ENCODE results near the gene ATP6V0D1.

Gene ATP6V0D1

DNA sequence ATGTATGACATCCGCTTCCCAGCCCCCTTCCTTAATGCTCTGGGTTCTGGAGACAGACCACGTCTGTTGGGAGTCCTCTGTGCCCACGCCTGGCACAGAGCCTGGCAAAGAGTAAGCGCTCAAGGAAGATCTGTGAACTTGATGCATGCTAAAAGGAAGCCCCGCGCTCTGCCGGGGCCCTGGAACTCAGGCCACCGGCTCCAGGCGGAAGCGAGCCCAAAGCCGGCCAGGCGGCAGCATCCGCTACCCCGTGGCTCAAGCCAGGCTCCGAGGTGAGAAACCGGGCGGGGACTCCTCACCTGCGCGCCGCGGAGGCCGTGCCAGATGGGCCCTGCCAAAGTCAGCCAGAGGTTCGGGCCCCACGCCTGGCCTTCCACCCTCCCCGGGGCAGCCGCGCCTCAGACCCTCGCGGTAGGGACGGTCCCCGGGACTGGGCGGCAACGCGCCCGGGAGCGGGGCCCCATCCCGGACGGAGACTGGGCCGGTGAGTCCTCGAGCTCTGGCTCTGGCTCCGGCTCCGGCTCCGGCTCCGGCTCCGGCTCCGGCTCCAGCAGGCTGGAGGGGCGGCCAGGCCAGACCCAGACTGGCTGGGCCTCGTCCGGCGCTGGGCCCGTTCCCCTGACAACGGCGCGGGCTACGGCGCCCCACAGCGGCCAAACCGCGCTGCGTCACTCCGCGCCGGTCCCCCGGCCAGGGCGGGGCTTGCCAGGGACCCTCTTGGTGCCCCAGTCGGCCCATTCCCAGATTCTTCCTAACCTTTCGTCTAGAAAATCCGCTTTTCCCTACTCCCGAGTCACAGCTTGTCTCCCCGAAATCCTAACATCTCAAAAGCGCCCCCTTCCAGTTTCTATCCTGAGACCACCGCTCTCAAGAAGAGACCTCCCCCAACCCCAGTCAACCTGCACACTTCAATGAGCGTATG is 64.8 kb downstream of the ATP6V0D1 start, which contains the start of gene ZDHHC1:
Gene ZDHHC1, minus strand, starts transcription at position 606 of the 922 bp plus-strand sequence. CDS start 8,702 bp downstream, outside the sequence.
- peak; percentile 67 to 96 (median 76) for DNase-seq
- intact Hi-C loops (cut with DNase I): loop anchor here (5.0 to 10.0 kb wide), 2 partner anchors 44 to 49 kb away; no protein-coding TSS in a partner anchor

DNA sequence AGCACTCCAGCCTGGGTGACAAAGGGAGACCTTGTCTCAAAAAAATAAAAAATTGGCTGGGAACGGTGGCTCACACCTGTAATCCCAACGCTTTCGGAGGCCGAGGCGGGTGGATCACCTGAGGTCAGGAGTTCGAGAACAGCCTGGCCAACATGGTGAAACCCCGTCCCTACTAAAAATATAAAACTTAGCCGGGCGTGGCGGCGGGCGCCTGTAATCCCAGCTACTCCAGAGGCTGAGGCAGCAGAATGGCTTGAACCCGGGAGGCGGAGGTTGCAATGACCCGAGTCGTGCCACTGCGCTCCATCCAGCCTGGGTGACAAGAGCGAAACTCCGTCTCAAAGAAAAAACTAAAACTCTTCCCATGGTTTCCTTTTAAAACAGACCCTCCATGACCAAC is 65.5 kb downstream of the ATP6V0D1 start:
- DNase-seq: peak in 2 of 10 donors; percentile 66
- intact Hi-C loops (cut with DNase I): loop anchor here (5.0 to 10.0 kb wide), 2 partner anchors 43 to 49 kb away; no protein-coding TSS in a partner anchor

DNA sequence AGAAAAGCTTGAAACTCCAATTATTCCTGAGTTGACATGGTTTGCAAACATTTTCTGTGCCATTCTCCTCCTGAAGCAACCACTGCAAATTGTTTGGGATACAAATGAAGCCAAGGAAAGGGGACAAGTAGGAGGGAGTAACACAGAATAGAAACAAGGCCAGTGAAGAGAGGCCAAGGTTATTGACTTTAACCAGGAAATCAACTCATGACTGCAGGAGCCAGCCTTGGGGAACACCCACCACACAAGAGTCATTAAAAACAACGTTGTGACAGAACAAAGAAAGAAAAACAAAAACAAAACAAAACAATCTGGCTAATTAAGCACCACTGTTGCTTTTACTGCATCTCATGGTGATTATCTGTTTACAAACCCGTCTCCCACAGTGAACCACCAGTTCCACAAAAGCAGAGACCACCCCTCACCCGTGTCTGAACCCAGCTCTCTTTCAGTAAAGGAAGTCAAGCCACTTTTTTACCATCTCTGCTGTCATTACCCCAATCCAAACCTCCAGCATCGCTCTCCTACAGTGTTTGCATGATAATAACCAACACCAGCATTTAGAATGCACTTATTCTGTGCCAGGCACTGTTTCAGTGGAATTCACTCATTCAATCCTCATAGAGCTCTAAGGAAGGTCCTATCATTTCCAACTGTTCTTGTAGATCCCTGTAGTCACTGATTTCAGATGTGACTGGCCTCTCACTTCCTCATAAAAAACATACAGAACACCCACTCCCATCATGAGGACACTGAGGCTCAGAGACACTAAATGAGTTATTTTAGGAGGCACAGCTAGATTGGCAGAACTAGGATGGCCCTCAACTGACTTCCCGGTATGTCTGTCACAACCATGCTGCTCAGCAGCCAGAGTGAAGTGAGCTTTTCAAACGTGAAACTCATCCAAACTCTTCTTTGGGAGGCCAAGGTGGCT is 66.7 kb downstream of the ATP6V0D1 start:
- intact Hi-C loops (cut with DNase I): loop anchor here (10.0 kb wide), 1 partner anchor 51 kb away; no protein-coding TSS in a partner anchor
- DNase-seq: no peak

DNA sequence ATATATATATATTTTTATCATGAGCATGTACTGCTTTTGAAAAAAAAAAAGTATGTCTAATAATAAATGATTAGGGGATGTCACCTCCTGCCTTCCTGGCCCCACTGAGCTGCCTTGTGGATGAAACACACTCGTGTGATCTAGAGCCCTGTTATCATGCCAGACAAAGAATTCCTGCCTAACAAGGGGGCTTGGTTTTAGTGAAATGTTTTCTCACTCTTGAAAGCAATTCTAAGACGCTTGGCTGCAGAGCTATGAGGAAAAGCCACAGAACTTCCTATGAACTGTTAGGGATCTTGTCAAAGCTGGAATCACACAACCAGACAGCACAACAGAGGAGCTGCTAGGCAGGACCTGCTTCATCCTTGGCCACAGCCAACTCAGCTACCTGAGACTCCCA is 68.7 kb downstream of the ATP6V0D1 start:
- no peak for DNase-seq
- intact Hi-C loops (cut with DNase I): loop anchor here (10.0 kb wide), 1 partner anchor 53 kb away; no protein-coding TSS in a partner anchor

DNA sequence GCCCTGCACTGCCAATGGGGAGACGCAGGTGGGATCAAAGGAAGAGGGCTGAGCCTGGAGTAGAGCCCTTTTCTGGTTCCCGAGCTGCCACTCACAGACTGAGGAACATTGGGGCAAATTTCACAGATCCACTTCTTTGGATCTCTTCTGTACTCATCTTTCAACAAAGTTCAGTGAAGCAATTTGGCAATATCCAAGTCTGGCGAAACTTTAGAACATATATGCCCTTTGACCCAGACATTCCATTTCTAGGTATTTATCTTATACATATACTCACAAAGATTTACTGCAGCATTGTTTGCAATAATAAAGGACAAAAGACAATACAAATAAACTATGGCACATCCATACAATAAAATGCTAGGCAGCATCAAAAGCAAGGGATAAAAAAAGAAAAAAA is 69.6 kb downstream of the ATP6V0D1 start:
- intact Hi-C loops (cut with DNase I): loop anchor here (10.0 kb wide), 1 partner anchor 53 kb away; no protein-coding TSS in a partner anchor
- DNase-seq: no peak

DNA sequence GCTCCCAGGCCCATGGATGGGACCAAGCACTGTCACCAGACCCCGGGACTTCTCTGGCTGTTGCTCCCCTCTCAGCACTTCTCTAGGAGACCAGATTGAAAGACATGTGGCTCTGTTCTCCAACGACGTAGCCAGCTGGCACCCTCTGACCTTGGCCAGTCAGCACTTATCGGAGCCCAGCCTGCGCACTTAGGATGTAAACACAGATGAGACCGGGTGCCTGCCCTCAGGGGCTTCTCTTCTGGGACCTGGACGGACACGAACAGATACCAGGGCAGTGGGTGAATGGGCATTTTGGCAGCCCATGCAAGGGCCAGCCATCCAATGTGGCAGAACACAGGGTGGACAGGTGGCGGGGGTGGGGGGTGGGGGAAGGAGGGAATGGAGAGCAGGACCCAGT is 71.3 kb downstream of the ATP6V0D1 start:
- intact Hi-C loops (cut with DNase I): loop anchor here (10.0 kb wide), 1 partner anchor 55 kb away; no protein-coding TSS in a partner anchor
- DNase-seq: no peak

DNA sequence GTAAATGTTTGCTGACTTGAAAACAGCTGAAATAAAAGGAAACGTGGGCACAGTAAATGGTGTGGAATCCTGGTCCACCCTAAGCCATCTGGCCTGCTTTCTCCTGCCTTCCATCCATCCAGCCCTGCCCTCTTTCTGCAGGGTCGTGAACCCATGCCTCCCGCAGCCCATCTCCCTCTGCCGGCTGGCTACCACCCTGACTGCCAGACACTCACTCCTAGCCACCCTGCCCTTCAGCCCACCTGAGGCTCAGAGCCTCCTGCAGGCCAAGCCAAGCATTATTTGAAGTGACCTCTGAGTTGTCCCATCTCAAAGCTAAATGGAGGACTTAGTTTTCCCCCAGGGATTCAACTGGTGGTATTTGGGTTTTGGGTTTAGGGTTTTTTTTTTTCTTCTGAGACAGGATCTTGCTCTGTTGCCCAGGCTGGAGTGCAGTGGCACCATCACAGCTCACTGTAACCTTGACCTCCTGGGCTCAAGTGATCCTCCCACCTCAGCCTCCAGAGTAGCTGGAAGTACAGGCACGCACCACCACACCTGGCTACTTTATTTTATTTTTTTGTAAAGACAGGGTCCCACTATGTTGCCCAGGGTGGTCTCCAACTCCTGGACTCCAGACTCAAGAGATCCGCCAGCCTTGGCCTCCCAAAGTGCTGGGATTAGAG is 73.0 kb downstream of the ATP6V0D1 start:
- DNase-seq: peak in 3 of 10 donors; percentile 22 to 61 (median 43)
- intact Hi-C loops (cut with DNase I): no loop called here

DNA sequence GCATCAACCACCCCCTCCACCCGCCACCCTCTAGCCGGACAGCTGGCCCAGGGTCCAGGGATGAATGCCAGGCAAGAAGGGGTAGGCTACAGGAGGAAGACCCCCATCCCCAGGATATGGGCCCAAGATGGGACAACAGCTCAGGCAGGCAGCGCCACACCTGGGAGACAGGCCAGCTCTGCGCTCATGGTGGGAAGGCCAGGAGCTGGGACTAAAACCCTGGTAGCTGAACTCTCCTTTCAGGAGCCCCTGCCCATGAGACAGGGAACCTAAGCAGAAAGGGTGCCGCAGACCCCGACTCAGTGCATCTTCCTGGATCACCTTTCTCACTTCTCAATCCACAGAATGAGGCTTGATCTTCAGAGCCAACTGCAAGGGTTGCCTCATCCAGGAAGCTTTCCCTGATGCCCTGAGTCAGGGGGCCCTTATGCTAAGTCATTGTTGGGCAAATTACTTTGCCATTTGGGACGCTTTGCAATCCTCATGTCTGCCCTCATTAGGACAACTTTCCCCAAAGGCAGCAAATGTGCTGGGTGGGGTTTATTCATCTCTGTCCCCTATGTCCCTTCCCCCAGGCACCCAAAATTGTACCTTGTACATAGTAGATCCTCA is 73.7 kb downstream of the ATP6V0D1 start:
- intact Hi-C loops (cut with DNase I): no loop called here
- DNase-seq: peak in 3 of 10 donors; percentile 63 to 77 (median 69)

DNA sequence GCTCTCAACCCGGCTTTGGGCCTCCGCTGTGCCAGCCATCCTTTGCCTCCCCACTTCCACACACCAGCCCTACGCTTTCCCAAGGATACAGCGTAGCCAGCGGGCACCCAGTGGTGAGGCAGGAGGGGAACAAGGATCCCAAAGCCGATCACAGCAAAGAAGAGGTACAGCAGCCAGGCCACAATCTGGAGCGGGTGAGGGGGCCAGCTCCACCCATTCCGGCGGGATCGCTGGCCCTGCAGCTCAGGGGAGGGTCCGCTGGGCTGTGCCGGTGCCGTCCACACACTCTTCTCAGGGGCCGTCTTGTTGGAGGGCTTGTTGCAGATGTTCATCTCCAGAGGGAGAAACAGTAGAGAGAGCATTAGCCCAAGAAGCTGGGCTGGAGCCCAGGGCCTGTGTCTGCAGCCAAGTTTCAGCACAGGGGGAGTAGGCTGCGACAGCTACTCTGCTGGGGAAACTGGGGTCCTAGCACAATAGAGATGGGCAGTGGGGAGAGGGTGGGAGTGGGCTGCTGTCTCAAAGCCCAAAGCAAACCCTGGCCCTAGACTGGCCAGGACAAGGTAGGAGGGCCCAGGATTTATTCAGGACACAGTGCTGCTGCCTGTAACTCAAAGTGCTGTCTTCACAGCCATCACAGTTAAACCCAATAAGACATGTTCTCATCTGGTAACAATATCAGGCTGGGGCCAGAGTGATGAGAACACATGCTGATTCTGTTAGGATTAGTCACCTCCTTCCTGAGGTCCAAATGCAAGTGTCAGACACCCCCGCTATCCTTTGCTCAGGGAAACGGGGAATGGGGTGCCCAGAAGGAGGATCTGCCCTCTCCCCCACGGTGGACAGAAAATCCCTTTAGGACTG is 74.6 kb downstream of the ATP6V0D1 start:
- intact Hi-C loops (cut with DNase I): no loop called here
- DNase-seq: peak in 3 of 10 donors; percentile 68 to 88 (median 81)

DNA sequence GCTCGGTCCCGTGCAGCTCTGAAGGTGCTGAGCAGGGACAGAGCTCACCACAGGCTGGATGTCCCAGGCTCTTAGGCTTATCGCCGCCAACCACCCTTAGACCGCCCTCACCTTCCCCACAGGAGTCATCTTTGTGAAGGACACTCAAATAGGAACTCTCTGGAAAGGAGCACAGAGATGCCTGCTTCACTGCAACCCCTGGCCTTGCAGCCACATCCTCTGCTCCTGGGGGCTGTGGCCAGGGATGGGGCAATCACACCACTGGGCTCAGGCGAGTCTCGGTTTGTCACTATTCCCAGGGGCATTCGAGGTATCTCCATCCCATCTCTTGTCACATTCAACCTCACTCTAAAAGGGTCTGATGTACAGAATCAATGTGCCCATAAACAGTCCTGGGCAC is 75.6 kb downstream of the ATP6V0D1 start:
- peak in 3 of 10 donors; percentile 8 to 56 (median 49) for DNase-seq
- intact Hi-C loops (cut with DNase I): no loop called here

DNA sequence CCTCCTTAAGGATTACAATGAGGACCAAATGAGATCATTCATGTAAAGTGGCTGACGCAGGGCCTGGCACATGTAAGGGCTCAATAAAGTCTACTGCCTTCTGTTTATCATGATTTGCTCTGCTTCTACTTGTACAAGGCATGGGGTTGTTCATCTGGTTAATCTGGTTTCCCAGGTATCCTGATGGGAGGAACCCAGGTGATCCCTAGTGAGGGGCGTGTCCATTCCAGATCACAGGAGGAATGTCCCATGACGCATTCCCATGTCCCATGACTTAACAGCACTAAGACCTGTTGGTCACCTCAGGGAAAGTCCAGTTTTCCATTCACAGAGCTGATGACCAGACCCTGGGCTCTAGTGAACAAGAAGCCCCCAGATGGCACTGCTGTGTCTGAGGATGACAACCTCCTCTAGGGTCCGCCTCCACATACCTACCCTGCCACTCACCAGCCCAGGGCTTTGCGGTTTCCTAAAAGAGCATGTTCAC is 76.2 kb downstream of the ATP6V0D1 start:
- DNase-seq: peak in 1 of 10 donors; percentile 45
- intact Hi-C loops (cut with DNase I): no loop called here

DNA sequence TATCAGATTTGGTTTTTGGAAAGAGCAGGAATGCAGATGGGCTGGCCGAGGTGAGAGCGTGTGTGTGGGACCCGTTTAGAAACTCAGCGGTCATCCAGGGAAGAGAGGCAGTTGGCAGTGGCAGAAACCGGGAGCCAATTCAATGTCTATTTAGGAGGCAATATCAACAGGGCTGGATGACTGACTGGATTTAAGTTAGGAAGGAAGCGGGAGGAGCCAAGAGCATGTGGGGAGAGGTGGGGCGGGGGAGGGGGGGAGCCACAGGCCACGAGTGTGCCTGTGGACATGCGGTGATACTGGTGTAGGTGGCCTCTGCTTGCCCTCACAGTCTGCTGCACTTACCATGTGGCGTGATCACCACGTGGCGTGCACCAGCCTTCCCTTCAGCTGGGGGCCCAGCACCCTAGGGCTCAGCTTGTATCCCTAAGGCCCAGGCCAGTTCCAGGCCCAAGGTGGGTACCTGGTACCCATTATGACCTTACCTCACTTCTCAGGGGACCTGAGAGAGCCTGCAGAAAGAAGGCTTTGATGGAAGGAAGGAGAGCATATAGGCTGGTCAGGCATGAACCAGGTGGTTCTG is 76.9 kb downstream of the ATP6V0D1 start:
- DNase-seq: peak in 2 of 10 donors; percentile 65 to 73
- intact Hi-C loops (cut with DNase I): no loop called here

DNA sequence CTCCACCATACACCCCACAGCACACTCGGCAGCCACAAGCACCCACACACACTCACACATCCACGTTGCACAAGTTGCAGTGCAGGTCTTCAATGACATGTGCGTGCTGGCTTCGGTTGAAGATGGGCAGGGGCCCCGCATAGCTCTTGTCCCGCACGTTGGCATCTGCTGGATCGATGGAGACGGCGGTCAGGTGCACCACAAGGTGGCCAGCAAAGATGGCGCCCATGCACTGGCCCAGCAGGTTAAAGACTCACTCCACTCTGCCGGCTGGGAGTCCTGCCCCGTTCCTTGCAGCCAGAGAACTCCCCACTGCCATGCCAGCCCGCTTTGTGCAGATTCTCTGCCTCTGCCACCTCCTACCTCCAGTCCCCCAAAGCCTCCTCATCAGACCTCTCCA is 80.1 kb downstream of the ATP6V0D1 start:
- intact Hi-C loops (cut with DNase I): no loop called here

DNA sequence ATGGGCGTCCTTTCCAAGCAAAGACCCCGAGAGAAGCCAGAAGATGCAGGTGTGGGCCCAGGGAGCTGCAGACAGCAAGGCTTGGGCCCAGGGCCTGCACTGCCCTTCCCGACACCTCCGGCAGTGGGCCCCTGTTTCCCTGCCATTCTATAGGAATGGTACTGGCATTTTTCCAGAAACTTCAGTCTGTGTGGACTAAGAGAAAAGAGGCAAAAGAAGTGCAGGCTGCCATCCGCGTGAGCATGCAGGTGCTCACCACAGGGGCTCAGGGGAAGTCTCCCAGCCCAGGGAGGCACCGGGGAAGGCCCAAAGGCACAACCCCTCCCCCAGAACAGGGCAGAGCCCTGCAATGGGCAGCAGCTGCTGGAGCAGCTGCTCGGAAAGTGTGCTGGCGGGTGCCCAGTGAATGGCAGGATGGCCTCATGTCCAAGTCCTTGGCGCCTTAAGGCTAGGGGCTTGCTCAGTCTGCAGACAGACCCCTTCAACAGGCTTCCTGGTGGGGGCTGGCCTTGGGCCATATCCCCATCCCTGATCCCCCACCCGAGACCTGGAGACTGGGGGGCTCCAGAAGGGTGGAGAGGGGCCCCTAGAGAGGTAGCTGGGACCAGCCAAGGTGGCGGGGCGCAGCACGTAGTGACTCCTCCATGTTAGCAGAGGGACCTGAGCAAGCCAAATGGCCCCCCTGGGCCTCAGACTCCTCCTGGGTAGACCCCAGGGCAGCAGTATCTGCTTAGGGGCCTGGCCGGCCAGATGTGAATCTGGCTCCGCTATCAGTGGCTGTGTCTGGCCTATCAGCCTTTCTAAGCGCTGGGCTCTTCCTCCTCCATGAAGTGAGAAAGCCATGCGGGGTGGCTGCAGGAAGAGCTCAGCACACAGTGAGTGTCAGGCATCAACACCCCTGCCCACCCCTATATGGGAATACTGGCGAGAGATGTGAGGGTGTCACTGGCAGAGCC is 80.9 kb downstream of the ATP6V0D1 start:
- intact Hi-C loops (cut with DNase I): loop anchor here (2.0 kb wide), 1 partner anchor 27 kb away; no protein-coding TSS in a partner anchor
- DNase-seq: peak in 2 of 10 donors; percentile 80 to 84

More for the DNA sequence above, 80.1 kb downstream of the ATP6V0D1 start:
- peak in 2 of 10 donors; percentile 67 to 81 for DNase-seq

DNA sequence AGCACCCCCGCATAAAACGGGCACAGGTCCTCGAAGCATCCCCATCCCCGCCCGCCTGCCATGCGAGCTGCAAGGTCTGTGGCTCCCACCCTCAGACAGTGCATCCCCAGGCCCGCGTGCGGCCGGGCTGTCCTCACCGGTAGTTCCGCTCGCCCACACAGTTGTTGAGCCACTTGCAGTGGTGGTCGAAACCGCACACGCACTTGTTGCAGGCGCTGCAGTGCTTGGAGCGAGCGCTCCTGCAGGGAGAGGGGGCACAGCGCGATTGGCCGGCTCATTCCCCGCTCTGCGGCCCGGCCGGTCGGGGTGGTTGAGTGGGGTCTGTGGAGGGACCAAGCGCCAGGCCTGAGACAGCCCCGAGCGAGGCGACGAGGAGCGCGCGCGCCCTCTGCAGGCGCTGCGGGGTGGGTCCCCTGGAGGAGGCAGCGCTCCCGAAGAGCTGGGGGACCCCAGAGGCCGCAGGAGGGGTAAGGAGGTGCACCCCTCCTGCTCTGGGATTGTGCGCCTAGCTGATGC is 81.7 kb downstream of the ATP6V0D1 start:
- intact Hi-C loops (cut with DNase I): loop anchor here (2.0 kb wide), 1 partner anchor 26 kb away; no protein-coding TSS in a partner anchor
- DNase-seq: peak in 6 of 10 donors; percentile 50 to 93 (median 66)

DNA sequence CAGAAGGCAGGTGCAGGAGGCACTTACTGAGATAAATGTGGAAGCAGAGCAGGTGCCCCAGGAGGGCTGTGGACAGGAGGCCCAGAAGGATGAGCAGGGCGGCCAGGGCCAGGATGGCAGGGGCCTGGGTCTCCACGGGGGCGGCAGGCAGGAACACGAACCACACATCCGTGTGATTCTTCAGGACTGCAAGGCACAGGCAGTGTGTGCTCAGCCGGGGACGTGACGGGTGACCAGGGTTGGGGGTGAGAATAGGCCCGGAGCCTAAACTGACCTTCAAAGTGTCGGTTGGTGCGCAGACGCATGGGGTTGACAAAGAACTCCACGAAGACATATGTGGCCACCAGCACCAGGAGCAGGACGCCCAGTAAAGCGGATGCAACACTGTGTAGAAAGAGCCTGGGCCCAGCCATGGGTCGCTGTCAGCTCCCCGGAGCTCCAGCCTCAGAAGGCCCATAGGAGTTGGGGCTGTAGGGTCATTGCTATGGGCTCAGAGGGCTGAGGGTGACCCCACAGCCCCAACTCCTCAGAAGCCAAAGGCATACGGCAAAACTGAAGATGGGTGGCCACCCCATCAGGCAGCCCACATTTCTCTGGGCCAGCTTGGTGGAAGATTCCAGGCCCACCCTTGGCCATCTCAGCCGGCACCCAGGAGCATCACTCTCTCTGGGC is 82.3 kb downstream of the ATP6V0D1 start:
- peak in 2 of 10 donors; percentile 45 to 81 for DNase-seq
- intact Hi-C loops (cut with DNase I): loop anchor here (2.0 kb wide), 1 partner anchor 26 kb away; no protein-coding TSS in a partner anchor

Data from posterior cingulate gyrus (tissue), 11 donors.